HepG2 (cell line): Measurements from ENCODE around the gene CCNL1. TPM values are rescaled to one million over a fixed set of nuclear protein-coding genes. Genes with fewer than 3 reads are reported as not detected.

ENCODE experiments used
- ATAC-seq: fragments of 200-7000 bp; cut with Tn5 transposase; 3 replicates; pipeline ENCODE4 v1.9.1; 2020; ENCODE audit warnings: mild to moderate bottlenecking, moderate library complexity
- BruUV-seq: library from RNA; stranded (reverse); fragments of 400-500 nt; replicated peaks from 2 replicates; lab custom pipeline; 2021; lab: Mats Ljungman, UMichigan
- CTCF ChIA-PET: fragments of 300-600 bp; formaldehyde crosslinking; extraction: SDS; loops from one replicate; lab custom pipeline; 2021; ENCODE audit warnings: low total read pairs, inconsistent platforms, low intra/inter-chr PET ratio; lab: Yijun Ruan, JAX
- POLR2A ChIA-PET: fragments of 350-600 bp; sonication (Branson Sonifier 250); formaldehyde crosslinking; loops from one replicate; lab custom pipeline; 2020; ENCODE audit warnings: antibody characterized with exemption, inconsistent platforms; lab: Yijun Ruan, JAX
- DNase-seq: peaks from one replicate; pipeline ENCODE4 v3.0.0-alpha.2; 2015; ENCODE audit warnings: low spot score
- FAIRE-seq: peaks from 3 replicates; lab custom pipeline; 2011; peaks lifted over from hg19 to GRCh38; lab: Jason Lieb, UNC
- H2AFZ ChIP-seq: one replicate; pipeline ENCODE4 v1.6.1; 2011; ENCODE audit warnings: low read length, inconsistent platforms
- H3K27ac ChIP-seq: fragments of 300-600 bp; 3 replicates; pipeline ENCODE4 v1.8.0; 2011; ENCODE audit warnings: mixed run types, mild to moderate bottlenecking, mixed read lengths, low read length, inconsistent platforms; ENCODE audit not compliant: insufficient read depth; ENCODE audit errors: extremely low read length
- H3K27me3 ChIP-seq, 2 experiments: fragments of 200-600 bp in 1 of 2; 2 replicates in 1 of 2; 3 replicates in 1 of 2; pipeline versions ENCODE4 v1.6.0 to v1.8.0; 2011; ENCODE audit warnings: low read length in 2 of 2, mild to moderate bottlenecking in 2 of 2, moderate library complexity in 2 of 2, inconsistent platforms in 1 of 2; ENCODE audit not compliant: insufficient read depth in 2 of 2, control insufficient read depth in 1 of 2
- H3K36me3 ChIP-seq, 2 experiments: fragments of 200-600 bp in 1 of 2; replicated peaks in 1 of 2; 2 replicates in 1 of 2; 3 replicates in 1 of 2; pipeline versions ENCODE4 v1.5.1 to v1.8.0; 2011; ENCODE audit warnings: low read length in 2 of 2, inconsistent platforms in 1 of 2; ENCODE audit not compliant: insufficient read depth in 2 of 2, control insufficient read depth in 1 of 2
- H3K4me1 ChIP-seq: 2 replicates; pipeline ENCODE4 v1.5.1; 2012; ENCODE audit warnings: low read length, inconsistent platforms; ENCODE audit not compliant: insufficient read depth
- H3K4me2 ChIP-seq: 2 replicates; pipeline ENCODE4 v1.6.0; 2011; ENCODE audit warnings: low read depth, low read length, inconsistent platforms
- H3K4me3 ChIP-seq, 3 experiments: fragments of 200-600 bp in 1 of 3; sonication (generic), shearing (Covaris generic) in 1 of 3; replicated peaks in 1 of 3; 2 replicates each; pipeline ENCODE4 v1.5.1; 2011 to 2016; ENCODE audit warnings: low read length in 3 of 3, inconsistent platforms in 2 of 3, low read depth in 2 of 3, mild to moderate bottlenecking in 2 of 3, control low read depth in 1 of 3, mixed read lengths in 1 of 3; ENCODE audit not compliant: insufficient read depth in 1 of 3
- H3K79me2 ChIP-seq: one replicate; pipeline ENCODE4 v1.6.1; 2011; ENCODE audit warnings: low read length, inconsistent platforms; ENCODE audit not compliant: insufficient read depth
- H3K9ac ChIP-seq: 2 replicates; pipeline ENCODE4 v1.6.0; 2011; ENCODE audit warnings: mild to moderate bottlenecking, low read depth, low read length, inconsistent platforms; ENCODE audit not compliant: insufficient read depth
- H3K9me3 ChIP-seq: 2 replicates; pipeline ENCODE4 v1.5.1; 2012; ENCODE audit warnings: mild to moderate bottlenecking, low read length
- H4K20me1 ChIP-seq: 2 replicates; pipeline ENCODE4 v1.6.0; 2011; ENCODE audit warnings: inconsistent platforms, mild to moderate bottlenecking, low read length, moderate library complexity; ENCODE audit not compliant: insufficient read depth
- ATM ChIP-seq: fragments of 450-650 bp; IDR thresholded peaks from 2 replicates; pipeline ENCODE4 v1.7.1; 2017; ENCODE audit warnings: mild to moderate bottlenecking, borderline replicate concordance
- BATF2 ChIP-seq: sonication (generic); formaldehyde crosslinking; IDR thresholded peaks from 2 replicates; pipeline ENCODE4 v1.8.0; 2022; ENCODE audit warnings: mild to moderate bottlenecking, missing genetic modification reagents, moderate library complexity
- KLF12 ChIP-seq: sonication (generic); formaldehyde crosslinking; IDR thresholded peaks from 2 replicates; pipeline ENCODE4 v1.4.0; 2020; ENCODE audit warnings: missing genetic modification reagents, borderline replicate concordance
- SP1 ChIP-seq, 2 experiments: fragments of 450-650 bp in 1 of 2; sonication (generic) in 1 of 2; formaldehyde crosslinking in 1 of 2; IDR thresholded peaks; 2 replicates each; pipeline versions ENCODE4 v1.4.0 to v1.6.1; 2016 to 2020; ENCODE audit warnings: missing genetic modification reagents in 1 of 2
- STAG1 ChIP-seq: sonication (generic); formaldehyde crosslinking; IDR thresholded peaks from 2 replicates; pipeline ENCODE4 v1.4.0; 2020; ENCODE audit warnings: missing genetic modification reagents
- THAP11 ChIP-seq: IDR thresholded peaks from 2 replicates; pipeline ENCODE4 v1.6.1; 2016; ENCODE audit warnings: missing biosample characterization, missing genetic modification reagents
- U2AF1 ChIP-seq: fragments of 200-400 bp; formaldehyde crosslinking; optimal IDR thresholded peaks from 2 replicates; pipeline ENCODE3; 2017; ENCODE audit warnings: mild to moderate bottlenecking, low read depth, low read length
- ZBTB40 ChIP-seq, 2 experiments: fragments of 450-650 bp in 1 of 2; sonication (generic) in 1 of 2; formaldehyde crosslinking in 1 of 2; IDR thresholded peaks; 2 replicates each; pipeline versions ENCODE4 v1.6.1 to v1.8.0; 2016 to 2022; ENCODE audit warnings: antibody characterized with exemption in 1 of 2, mild to moderate bottlenecking in 1 of 2, missing genetic modification reagents in 1 of 2
- ZFAT ChIP-seq: sonication (generic); formaldehyde crosslinking; conservative IDR thresholded peaks from 2 replicates; pipeline ENCODE4 v1.8.1; 2023; ENCODE audit warnings: missing genetic modification reagents, inconsistent platforms
- ZNF44 ChIP-seq: sonication (generic); formaldehyde crosslinking; IDR thresholded peaks from 2 replicates; pipeline ENCODE4 v1.5.1; 2020; ENCODE audit warnings: mild to moderate bottlenecking, missing genetic modification reagents
- ZNF747 ChIP-seq: sonication (generic); formaldehyde crosslinking; IDR thresholded peaks from 2 replicates; pipeline ENCODE4 v1.8.1; 2023; ENCODE audit warnings: missing genetic modification reagents, mild to moderate bottlenecking, borderline replicate concordance
- WGBS: methylation state at CpG from one replicate; pipeline ENCODE4 v1.1.6; 2017; ENCODE audit warnings: low lambda C conversion rate; 5-methylcytosine and 5-hydroxymethylcytosine counted together
- in situ Hi-C: cut with HindIII; loops from 2 replicates; pipeline ENCODE4 v1.10.0; 2017; ENCODE audit warnings: low pct_unique_long_range_greater_than_20kb; ENCODE audit not compliant: extremely low pct_ligation_motif_present
- intact Hi-C: fragments of 100-400 bp; cut with micrococcal nuclease; formaldehyde crosslinking; loops from one replicate; pipeline ENCODE4 v1.10.0; 2022; ENCODE audit not compliant: unreplicated experiment
- polyA plus RNA-seq, 8 experiments: library from polyadenylated mRNA; depleted of rRNA in 3 of 8; stranded (reverse) in 7 of 8; unstranded in 1 of 8; fragments of >200 nt; fragmentation: Illumina TruSeq in 4 of 8; extraction: Trizol in 4 of 8; gene quantifications; 2 replicates each; pipeline versions ENCODE4 v1.2.1 to v1.2.3, GENCODE V29; 2011 to 2016; ENCODE audit warnings: low read depth in 4 of 8, missing spikeins in 1 of 8, mixed read lengths in 1 of 8; ENCODE audit not compliant: insufficient read depth in 1 of 8
- total RNA-seq, 5 experiments: library from RNA; depleted of rRNA; stranded (reverse); fragments of >200 nt; fragmentation: Illumina TruSeq; extraction: Trizol; gene quantifications; 2 replicates each; pipeline ENCODE4 v1.2.3, GENCODE V29; 2016; ENCODE audit warnings: low read depth in 1 of 5

CCNL1 gene
- total and polyA plus RNA-seq, 2 of the 13 experiments (the other 11 are each of a cell fraction or from before 2014, with no cell fraction given): 151 to 303 TPM

- peak; percentile 98 for ATAC-seq
- TF ChIP-seq SP1 (IDR thresholded peaks at IDR 0.05) (no peak), SP1 (CRISPR knock-in tag; IDR thresholded peaks at IDR 0.05) (peak; percentile 48; the same call in 1 of the 2 replicates), U2AF1 (no peak), ZBTB40 (IDR thresholded peaks at IDR 0.05) (no peak), ZBTB40 (CRISPR knock-in tag; IDR thresholded peaks at IDR 0.05) (peak; percentile 94), THAP11 (peak; percentile 81), STAG1 (peak; percentile 16; the same call in 1 of the 2 replicates), ZNF747 (CRISPR knock-in tag) (peak; percentile 95; the same call in 1 of the 2 replicates), ZFAT (CRISPR knock-in tag) (peak; percentile 86), ZNF44 (CRISPR knock-in tag) (no peak), ATM (no peak), KLF12 (CRISPR knock-in tag) (no peak; the same call in 1 of the 2 replicates), BATF2 (peak; percentile 55; the same call in 1 of the 2 replicates)
Measured at GRCh38 chr3:157120071-157120892, 39.7 kb downstream of the CCNL1 start.

More at GRCh38 chr3:157120071-157120892, 39.7 kb downstream of the CCNL1 start:
- intact Hi-C loops: loop anchor here (1.0 to 2.0 kb wide), 2 partner anchors 8 to 31 kb away; no protein-coding TSS in a partner anchor
- Histone ChIP-seq H3K4me2 (peak overlapping the region; percentile 48), H3K4me1 (peaks cover 77% of the 10 kb centered on the region), H4K20me1 (no peaks in the 10 kb centered on the region), H3K27me3 (no peaks in the 10 kb centered on the region), H3K79me2 (no peaks in the 10 kb centered on the region), H3K27ac (peak overlapping the region; percentile 77), H2AFZ (no peak overlapping the region), H3K9me3 (no peaks in the 10 kb centered on the region), H3K4me3 (peak overlapping the region in 1 of 3 experiments; percentile 39; a peak in 2 of 6 replicates), H3K36me3 (no peaks in the 10 kb centered on the region), H3K9ac (peak overlapping the region; percentile 61)
- BruUV-seq: no TSS peak
- DNase-seq (peak; percentile 93), FAIRE-seq (peak; percentile 82)
- POLR2A ChIA-PET: interaction anchor here (0.9 to 14.4 kb wide), 9 partner anchors 9 to 585 kb away, joined by 3 to 166 read pairs (median 21); partner anchors contain the start of gene CCNL1
- in situ Hi-C loops: no loop called here
- CTCF ChIA-PET: interaction anchor here (1.3 kb wide), 1 partner anchor 10 kb away, joined by 4 read pairs; no protein-coding TSS in a partner anchor
- WGBS: 71% methylated on average over 11 of the region's 56 CpGs
